Stimulated activated CD8-positive, alpha-beta memory T cell treated with anti-CD3 and anti-CD28 coated beads, Interleukin-7, amount 100 ng/mL, for 1 hour (primary cell): ENCODE results near the gene SNX1.
"Not testable (repeated sequence)": the region's sequence is repeated elsewhere in the genome, so short reads cannot be mapped to it uniquely, and the experiment has no call there.

Experiments
- DNase-seq, 2 donors: peaks; one replicate each; pipeline ENCODE4 v3.0.0-alpha.2; 2020; ENCODE audit warnings: low read depth in 2 of 2

Gene SNX1

DNA sequence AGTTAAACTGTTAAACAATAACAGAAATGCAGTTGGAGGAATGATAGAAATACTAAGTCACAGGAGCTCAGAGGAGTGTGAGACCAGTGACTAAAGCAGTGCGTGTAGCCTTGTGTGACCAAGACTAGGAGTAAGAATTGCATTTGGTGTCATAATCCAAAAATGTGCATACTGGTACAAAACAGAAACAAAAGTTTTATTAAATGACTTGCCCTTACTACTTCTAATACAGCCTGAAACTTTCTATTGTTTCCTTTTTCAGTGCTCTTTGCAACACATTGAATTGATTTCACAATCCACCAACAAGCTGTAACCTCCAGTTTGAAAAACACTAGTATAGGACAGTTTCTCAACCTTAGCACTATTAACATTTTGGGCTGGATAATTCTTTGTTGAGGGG is 17.1 kb downstream of the SNX1 start:
- DNase-seq: no peak

DNA sequence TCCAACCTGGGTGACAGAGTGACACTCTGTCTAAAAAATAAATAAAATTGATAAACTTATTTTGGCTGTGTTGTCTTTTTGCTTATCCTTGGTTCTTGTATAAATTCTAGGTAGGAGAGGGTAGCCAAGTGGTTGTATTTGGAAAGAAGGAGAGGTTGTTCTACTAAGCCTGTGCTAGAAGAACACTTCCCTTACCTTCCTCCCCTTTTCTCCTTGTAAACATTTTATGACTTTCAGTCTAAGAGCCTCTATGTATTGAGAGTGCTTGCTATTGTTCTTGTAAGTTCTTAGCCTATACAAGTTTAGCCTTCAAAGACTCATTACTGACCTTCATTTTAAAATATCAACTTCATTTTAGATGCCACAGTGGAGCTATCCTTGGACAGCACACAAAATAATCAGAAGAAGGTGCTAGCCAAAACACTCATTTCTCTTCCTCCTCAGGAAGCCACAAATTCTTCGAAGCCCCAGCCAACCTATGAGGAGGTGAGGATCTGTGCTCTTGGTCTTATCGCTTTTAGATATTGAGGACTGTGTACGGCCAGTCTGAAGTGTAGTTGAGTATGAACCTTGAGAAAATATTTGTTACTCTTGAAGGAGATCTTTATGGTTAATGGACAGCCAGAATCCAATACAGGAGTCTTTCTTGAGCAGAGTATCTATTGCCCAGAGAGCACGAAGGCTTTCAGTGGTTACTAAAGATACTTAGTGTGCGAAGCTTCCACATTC is 22.1 kb downstream of the SNX1 start:
- no peak for DNase-seq

DNA sequence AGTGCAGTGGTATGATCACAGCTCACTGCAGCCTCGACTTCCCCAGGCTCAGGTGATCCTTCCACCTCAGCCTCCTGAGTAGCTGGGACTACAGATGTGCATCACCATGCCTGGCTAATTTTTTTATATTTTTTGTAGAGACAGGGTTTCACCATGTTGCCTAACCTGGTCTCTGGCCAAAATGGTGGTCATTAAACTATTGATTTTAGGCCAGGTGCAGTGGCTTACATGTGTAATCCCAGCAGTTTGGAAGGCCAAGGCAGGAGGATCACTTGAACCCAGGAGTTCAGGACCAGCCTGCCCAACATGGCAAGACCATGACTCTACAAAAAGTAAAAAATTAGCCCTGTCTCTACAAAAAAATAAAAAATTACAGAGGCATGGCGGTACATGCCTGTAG is 24.5 kb downstream of the SNX1 start:
- DNase-seq: not testable (repeated sequence)

DNA sequence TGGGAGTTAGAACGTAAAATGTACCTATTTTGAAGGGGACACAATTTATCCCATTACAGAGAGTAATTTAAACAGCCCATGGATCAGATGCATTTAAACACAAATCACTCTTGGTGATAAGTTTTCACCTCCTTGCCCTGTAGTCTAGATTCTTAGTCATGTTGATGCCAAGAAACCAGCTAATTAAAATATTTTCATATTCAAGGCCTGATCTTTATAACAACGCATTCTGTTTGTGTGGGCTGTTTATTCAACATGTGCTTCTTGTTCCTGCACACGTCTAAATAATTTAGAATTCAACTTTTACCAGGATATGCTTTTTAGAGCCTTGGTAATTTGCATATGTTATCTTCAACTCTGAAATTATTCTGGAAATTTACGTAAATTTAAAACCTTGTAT is 25.8 kb downstream of the SNX1 start:
- DNase-seq: no peak

DNA sequence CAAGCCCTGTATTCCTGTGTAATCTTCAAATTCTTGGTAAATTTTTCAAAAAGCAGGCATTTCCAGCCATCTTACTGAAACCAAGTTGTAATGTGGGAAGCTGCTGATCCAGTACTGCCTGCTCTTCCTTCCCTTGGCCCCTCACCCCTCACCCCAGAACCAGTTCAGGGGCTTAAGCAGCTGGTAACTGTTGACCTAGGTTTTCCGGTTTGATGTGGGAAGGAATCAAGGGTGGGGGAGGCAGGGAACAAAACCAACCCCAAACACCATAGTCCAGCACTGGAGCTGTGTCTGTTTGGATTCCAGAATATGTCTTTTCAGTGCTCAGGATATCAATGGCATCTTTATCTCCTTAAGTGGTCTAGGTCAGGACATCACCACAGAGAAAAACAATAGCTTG is 26.7 kb downstream of the SNX1 start:
- DNase-seq: no peak

DNA sequence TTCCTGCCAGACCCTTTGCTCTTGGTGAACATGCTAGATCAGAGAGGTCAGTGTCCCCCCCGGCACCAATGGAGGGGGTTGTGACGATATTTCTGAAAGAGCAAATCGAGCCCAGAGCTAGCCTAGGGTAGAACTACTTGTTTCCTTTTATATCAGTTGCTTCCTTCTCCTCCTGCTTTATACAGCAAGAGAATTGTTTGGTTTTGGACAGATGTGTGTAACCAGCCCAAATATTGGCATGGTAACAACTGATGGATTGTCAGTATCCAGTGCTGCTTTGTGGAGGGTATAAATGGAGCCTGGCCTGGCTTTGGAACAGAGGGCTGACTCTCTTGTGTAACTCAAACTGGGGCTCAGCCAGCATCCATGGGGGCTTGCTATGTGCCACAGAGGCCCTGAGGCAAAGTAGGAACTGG is 27.2 kb downstream of the SNX1 start:
- no peak for DNase-seq

DNA sequence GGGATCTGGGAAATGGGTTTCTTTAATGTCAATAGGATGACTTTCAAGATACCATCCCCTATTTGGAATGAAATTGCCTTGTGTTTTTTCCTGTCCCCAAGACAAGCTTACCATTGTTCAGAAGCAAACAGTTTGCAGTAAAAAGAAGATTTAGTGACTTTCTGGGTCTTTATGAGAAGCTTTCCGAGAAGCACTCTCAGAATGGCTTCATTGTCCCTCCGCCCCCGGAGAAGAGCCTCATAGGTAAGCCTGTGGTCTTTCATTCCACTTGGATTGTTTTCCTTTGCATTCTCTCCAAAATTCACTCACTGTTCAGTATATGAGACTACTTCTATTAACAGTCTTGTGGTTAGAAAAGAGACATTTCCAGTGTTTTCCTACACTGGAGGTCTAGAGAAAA is 30.2 kb downstream of the SNX1 start:
- no peak for DNase-seq

DNA sequence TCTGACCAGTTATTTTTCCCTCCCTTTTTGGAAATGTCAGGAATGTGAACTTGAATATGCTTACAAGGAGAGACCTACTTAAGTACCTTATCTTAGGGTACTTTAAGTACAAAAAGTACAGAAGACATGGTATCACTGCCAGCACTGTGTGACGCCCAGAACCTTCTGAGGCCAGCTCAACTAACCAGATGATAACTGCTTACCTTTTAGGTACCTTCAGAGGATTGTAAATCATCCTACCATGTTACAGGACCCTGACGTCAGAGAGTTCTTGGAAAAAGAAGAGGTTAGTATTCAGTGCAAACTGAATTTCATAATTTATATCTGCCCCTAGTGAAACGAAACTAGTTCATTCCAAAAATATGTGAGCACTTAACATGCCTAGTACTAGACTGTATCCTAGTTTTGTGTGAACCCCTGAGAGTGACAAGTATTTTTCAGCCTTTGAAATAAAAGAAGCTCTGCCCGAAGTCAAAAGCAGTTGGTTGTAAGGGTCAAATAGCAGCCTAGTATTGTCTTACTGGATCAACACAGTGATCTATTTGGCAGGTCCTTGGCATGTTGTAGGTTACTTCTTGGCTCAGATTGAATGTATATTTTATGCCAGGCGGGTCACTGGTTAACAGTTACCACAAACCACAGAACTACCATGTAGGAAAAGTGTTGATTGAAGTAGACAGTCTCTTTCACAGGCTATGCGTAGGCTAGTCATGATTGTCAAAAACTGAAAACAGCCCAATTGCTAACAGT is 31.9 kb downstream of the SNX1 start:
- DNase-seq: no peak

DNA sequence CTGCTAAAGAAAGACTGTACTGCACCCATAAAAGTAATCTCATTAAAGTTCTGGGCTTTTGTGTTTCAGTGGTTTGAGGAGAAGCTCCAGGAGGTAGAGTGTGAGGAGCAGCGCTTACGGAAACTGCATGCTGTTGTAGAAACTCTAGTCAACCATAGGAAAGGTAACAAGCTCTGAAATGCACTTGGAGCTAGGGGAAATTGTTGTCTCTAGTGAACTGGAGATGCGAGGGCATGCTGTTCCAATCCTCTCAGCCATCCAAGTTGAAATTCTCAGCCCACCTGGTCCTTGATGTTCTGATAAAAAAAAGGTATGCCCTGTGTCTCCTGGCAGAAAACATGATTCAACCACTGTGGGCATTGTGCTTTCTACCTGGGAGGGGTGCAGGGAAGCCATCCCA is 34.4 kb downstream of the SNX1 start:
- no peak for DNase-seq

DNA sequence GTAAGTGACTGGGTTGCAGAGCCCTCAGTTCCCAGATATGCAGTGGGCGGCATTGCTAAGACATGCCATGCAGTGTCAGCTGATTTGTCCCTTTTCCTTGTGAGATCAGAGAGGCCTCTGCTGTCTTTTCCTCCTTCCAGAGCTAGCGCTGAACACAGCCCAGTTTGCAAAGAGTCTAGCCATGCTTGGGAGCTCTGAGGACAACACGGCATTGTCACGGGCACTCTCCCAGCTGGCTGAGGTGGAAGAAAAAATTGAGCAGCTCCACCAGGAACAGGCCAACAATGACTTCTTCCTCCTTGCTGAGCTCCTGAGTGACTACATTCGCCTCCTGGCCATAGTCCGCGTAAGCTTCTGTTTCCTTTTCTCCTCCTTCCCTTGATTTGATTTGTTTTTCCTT is 35.8 kb downstream of the SNX1 start:
- no peak for DNase-seq

DNA sequence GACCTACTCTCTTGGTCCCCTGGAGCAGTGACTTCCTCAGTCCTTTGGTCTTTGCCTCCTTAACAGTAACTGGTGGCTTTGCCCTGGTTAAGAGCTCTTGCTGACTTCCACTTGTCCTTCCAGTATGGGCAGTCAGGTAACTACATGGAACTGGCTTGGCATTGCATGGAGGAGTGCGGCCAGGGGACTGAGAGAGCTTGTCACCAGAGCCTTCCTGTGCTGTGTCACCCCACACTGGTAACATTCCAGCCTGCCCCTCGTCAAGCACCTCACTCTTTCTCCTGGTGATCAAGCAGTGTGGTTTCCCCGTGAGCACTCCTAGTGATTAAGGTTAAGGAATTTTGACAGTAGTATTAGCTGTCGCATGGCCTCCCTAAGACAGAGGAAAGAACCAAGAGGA is 36.4 kb downstream of the SNX1 start:
- no peak for DNase-seq

DNA sequence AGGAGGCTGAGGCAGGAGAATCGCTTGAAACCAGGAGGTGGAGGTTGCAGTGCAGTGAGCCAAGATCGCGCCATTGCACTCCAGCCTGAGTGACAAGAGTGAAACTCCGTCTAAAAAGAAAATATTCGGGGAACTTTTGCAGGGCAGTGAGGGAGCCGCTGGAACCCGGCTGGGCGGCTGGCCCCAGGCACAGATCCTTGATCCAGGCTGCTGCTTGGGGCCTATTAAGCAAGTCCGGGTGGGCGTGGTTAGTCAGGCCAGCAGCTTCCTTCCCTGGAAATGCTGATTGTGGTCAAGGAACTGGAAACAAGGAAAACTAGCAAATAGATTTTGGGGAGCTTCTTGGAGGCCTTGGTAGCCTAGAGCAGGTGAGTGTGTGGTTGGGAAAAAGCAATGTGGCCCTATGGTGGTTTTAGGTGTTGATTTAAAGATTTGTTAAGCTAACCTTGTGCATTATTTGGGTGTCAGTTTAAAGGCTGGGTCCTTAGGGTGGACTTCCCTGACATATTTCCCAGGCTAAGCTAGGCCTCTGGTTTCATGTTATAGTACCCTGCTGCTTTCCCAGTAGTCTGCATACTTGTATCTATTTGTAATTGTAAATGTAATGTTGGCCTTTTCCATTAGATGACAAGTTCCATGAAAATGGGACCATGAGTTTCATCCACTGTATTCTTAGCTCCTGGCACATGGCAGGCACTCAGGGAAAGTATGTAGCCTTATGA is 38.0 kb downstream of the SNX1 start:
- DNase-seq: no peak

DNA sequence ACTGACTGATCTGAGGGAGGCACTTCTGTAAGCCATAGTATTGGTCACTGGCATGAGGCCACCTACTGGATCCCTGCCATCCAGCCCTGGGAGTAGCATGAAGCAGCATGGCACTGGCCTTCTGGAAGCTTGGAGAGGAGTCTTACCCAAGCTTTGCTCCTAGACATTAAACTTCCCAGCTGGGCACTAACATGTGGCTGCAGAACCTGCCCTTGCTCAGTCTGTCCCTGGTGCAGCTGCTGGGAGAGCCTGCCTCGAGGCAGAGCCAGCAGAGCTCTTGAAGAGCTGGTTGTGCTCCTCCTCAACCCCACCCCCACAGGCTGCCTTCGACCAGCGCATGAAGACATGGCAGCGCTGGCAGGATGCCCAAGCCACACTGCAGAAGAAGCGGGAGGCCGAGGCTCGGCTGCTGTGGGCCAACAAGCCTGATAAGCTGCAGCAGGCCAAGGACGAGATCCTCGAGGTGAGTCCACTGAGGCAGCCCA is 38.6 kb downstream of the SNX1 start:
- DNase-seq: no peak

DNA sequence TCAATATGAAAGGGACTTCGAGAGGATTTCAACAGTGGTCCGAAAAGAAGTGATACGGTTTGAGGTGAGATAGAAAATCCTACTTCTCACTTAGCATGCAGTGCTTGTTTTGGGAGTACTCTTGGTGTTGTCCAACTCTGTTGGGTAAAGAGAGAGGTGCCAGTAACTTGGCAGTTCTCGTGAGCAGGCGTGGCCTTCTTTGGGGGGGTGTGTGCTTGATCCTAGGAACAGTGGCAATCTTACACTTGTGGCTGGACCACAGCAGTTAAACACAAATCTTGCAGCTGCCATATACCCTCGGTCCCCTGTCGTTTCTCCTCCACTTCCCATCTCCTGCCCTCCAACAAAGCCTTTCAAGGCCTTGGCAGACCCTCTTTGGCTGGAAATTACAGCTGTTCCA is 40.6 kb downstream of the SNX1 start:
- DNase-seq: no peak

DNA sequence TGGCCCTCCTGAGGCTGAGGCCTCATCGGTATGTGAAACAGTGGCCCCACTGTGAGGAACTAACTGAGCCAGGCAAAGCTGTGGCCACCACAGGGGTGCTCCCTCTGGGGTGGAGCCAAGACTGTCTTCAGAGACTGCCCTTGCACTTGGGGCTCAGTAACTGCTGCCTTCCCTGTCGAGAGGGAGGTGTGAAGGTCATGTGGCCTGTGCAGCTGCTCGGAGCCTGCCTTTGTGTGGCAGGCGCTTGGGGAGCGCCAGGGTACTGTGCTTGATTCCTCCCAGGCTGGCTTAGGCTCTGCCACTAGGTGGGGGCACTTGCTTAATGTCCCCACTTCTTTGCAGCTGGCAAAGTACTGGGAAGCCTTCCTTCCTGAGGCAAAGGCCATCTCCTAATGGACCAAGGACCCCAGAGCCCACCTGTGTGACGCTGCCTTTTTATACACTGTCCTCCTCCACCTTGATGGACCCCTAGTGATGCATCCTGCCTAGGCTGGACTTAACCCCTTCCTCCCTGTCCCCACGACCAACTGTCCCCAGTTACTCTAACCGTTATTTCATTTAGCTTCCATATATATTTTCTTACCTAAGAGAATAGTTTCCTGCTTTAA is 41.5 kb downstream of the SNX1 start:
- no peak for DNase-seq

DNA sequence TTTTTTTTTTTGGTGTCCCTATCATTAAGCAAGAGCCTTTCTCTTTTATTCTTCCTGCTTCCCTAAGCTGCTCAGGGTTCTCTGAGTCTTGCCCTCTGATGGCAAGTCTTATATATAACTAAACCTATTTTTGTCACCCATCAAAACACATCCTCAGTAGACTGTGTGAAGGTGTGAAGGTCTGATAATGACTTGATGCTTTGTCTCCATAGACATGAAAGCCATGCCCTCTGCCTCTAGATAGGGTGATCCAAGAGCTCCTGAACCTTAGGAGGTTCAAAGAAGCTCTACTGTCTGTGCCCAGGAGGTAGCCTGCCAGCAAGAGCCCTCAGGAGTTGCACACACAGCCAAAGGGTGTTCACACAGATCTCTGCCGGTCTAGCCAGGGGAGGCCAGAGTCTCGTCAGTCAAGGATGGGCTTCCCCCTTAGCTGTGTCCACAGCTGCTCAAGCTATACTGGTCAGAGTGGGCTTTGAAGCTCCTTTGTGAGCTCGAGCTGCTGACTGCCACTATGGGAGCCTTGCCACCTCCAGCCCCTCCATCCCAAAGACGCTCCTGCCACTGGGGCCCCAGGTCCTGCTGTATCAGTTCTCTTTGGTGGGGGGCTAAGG is 42.7 kb downstream of the SNX1 start:
- DNase-seq: no peak

DNA sequence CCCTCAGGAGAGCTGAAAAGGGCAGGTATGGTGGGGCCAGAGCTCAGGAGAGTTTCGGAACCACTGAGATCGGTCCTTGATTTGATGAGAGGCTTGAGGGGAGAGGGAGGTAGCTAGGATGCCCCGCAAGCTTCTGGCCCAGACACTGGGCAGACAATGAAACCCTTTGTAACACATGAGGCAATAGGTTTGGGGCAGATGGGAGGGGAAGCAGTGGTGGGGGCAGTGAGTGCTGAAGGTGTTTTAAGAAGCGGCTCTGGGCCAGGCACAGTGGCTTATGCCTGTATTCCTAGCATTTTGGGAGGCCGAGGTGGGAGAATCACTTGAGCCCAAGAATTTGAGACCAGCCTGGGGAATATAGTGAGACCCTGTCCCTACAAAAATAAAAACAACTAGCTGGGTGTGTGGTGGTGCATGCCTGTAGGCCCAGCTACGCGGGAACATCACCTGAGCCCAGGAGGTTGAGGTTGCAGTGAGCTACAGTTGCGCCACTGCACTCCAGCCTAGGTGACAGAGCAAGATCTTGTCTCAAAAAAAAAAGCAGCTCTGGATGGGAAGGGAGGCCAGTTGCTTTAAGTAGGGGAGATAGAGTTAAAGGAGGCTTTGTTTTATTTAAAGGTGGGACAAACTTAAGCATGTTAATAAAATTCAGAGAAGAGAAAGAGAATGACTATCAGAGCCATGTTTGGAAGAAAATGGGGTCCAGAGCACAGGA is 46.2 kb downstream of the SNX1 start:
- no peak for DNase-seq

DNA sequence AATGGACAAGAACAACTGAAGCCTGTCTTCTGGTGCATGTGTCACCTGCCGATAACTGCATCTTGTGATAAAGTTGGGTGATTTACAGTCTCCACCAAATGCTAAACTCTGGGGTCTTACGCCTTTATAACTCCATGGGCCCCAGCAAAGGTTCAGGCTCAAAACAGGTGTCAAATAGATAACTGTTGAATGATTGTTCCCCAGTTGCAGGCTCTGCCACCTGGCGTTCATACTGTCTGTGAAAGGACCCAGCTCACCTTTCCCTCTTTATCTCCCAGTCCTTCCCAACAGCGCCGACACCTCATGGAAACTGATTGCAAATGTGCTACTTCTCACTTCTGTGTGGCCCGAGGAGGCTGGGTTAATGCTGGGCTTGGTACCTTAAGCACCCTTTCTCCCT is 47.5 kb downstream of the SNX1 start:
- DNase-seq: no peak

DNA sequence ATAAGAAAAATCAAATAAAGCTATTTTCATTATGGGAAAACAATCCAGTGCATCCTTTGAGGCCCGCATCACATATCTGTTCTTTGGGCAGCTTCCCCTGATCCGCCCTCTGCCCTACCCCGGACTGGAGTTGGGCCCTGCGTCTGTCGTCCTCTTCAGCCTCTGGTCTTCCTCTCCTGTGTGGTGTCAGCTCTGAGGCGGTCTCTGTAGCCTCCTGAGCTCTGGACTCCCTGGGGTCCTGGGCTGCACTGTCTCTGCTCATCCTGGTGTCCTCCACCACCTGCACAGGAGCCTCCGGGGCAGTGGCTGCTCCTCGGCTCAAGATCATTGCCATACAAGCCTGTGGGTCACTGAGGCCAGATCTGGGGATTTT is 48.4 kb downstream of the SNX1 start:
- no peak for DNase-seq

DNA sequence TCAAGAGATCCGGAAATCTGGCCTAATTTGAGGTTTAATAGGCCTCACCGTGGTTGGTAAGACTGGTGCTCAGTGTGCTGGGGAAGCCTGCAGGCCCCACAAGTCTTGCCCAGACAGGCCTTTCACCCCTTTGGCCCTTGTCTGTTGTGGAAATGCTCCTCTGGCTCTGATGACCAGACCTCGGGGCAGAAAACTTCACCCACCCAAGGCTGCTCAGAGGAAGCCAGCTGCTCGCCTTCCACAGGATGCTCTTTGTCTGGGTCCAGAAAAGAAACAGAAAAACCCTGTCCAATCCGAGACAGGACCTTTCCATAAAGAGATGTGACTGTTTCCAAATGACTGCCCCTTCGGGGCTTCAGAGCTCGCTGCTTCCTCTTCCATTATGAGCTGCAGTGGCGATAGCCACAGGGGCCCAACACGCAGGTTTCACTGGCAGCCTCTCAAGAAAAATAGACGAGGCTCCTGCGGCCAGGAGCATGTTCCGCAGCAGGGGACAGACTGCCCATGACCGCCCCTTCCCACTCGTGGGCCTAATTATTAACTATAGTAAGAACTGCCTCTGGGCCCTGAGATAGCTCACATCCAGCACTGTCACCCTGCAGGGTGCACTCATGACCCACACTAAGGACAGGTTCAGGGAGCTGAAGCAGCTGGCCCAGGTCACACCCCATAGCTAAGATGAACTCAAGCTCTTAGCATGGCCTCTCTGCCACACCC is 48.9 kb downstream of the SNX1 start:
- DNase-seq: no peak

DNA sequence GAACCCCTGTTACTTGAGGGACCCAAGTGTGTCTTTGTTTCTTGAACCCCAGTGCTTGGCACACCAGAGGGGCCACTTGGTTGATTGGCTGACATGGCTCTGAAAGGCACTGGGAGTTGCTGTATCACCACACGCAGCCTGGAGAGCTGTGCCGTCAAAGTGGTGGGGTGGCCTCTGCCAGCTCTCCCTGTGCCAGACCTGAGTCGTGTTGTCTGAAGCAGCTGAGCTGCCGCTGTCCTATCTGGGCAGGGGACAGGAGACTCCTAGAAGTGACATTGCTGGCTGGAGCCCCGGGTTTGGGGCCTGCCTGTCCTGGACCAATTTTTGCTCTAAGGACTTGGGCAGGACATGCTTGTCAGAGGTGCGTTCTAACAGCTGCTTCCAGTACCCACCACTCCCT is 50.3 kb downstream of the SNX1 start:
- DNase-seq: no peak
